Ascending aorta (tissue), 2 donors: ENCODE data around the gene MYH9. TPM values are rescaled to one million over a fixed set of nuclear protein-coding genes. Genes with fewer than 3 reads are reported as not detected.
"Not testable (repeated sequence)": the region's sequence is repeated elsewhere in the genome, so short reads cannot be mapped to it uniquely, and the experiment has no call there.

Experiments used
- DNase-seq, 2 donors: peaks; one replicate each; pipeline ENCODE4 v3.0.0-alpha.2; 2019; ENCODE audit warnings: low spot score in 2 of 2
- H3K27ac ChIP-seq, 2 donors: fragments of 200-600 bp; sonication (generic); one replicate each; pipeline ENCODE4 v1.5.1; 2016 to 2017; ENCODE audit warnings: mild to moderate bottlenecking in 1 of 2
- H3K27me3 ChIP-seq: fragments of 200-600 bp; sonication (generic); one replicate; pipeline ENCODE4 v1.5.1; 2017
- H3K36me3 ChIP-seq, 2 donors: fragments of 200-600 bp; sonication (generic); one replicate each; pipeline ENCODE4 v1.5.1; 2016
- H3K4me1 ChIP-seq, 2 donors: fragments of 200-600 bp; sonication (generic); one replicate each; pipeline ENCODE4 v1.5.1; 2016 to 2017; ENCODE audit warnings: mild to moderate bottlenecking in 1 of 2
- H3K4me3 ChIP-seq, 2 donors: fragments of 200-600 bp; sonication (generic); one replicate each; pipeline ENCODE4 v1.5.1; 2016 to 2017; ENCODE audit warnings: mild to moderate bottlenecking in 1 of 2
- H3K9me3 ChIP-seq, 2 donors: fragments of 200-600 bp; sonication (generic); one replicate each; pipeline ENCODE4 v1.5.1; 2016
- intact Hi-C: fragments of 100-400 bp; cut with DNase I; formaldehyde crosslinking; loops from one replicate; pipeline ENCODE4 v1.15.1; 2023
- total RNA-seq: library from RNA; depleted of rRNA; stranded (reverse); fragments of >200 nt; gene quantifications from one replicate; pipeline ENCODE4 v1.1.0, GENCODE V29; 2016
- TF ChIP-seq, protein P1 (sequence below), 3 experiments: fragments of 200-600 bp in 2 of 3; fragments of 450-650 bp in 1 of 3; sonication (generic) in 2 of 3; IDR thresholded peaks; one replicate each; pipeline ENCODE4 v1.5.1; 2016 to 2019; ENCODE audit warnings: antibody characterized with exemption in 3 of 3, mild to moderate bottlenecking in 1 of 3, moderate library complexity in 1 of 3

MYH9 gene
- total RNA-seq, 1 donor from 2014 or later, result 1,114 TPM

DNA sequence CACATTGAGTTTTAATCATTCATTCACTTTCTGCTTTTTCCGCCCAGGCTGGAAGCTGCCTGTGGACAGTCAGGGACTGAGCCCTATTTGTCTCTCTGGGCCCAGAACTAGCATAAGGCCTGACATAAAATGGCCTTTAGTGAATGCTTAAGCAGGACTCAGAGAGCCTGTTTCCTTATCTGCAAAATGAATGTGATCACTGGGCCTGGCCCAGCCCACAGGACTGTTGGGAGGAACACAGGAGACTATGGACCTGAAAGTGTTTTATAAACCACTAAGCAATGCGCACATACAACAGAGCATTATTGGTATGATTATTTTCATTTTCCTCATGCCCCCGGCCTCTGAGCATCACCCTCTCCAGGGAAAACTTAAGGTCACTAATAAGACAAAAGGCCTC, 3.9 kb upstream of the MYH9 start:
- peaks cover 0 to 8% of the 10 kb centered on the region in 2 donors for H3K36me3 ChIP-seq
- H3K9me3 ChIP-seq, result no peaks in the 10 kb centered on the region
- no peaks in the 10 kb centered on the region for H3K27me3 ChIP-seq
- TF ChIP-seq, protein P1, sequence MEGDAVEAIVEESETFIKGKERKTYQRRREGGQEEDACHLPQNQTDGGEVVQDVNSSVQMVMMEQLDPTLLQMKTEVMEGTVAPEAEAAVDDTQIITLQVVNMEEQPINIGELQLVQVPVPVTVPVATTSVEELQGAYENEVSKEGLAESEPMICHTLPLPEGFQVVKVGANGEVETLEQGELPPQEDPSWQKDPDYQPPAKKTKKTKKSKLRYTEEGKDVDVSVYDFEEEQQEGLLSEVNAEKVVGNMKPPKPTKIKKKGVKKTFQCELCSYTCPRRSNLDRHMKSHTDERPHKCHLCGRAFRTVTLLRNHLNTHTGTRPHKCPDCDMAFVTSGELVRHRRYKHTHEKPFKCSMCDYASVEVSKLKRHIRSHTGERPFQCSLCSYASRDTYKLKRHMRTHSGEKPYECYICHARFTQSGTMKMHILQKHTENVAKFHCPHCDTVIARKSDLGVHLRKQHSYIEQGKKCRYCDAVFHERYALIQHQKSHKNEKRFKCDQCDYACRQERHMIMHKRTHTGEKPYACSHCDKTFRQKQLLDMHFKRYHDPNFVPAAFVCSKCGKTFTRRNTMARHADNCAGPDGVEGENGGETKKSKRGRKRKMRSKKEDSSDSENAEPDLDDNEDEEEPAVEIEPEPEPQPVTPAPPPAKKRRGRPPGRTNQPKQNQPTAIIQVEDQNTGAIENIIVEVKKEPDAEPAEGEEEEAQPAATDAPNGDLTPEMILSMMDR (IDR thresholded peaks at IDR 0.05), result no peak
- peaks cover 0 to 3% of the 10 kb centered on the region in 2 donors for H3K4me1 ChIP-seq
- DNase-seq, result no peak
- intact Hi-C loops, result no loop called here
- no peak overlapping the region for H3K4me3 ChIP-seq
- no peak overlapping the region for H3K27ac ChIP-seq

DNA sequence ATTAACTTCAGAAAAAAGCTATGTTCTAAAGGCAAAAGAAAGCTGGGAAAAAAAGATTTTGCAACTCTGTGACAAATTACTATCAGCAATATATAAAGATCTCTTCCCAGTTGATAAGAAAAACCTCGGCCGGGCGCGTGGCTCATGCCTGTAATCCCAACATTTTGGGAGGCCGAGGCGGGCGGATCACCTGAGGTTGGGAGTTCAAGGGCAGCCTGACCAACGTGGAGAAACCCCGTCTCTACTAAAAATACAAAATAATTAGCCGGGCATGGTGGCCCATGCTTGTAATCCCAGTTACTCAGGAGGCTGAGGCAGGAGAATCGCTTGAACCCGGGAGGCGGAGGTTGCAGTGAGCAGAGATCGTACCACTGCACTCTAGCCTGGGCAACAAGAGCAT, 1.4 kb upstream of the MYH9 start:
- Histone ChIP-seq H3K36me3 (peaks cover 6 to 19% of the 10 kb centered on the region in 2 donors), H3K4me3 (peak overlapping the region in 1 of 2 donors; percentile 60)
- intact Hi-C loops, result loop anchor here (10.0 kb wide), 1 partner anchor 234 kb away; no protein-coding TSS in a partner anchor
- H3K9me3 ChIP-seq, DNase-seq, H3K27ac ChIP-seq, H3K27me3 ChIP-seq, H3K4me1 ChIP-seq: not testable (repeated sequence)

DNA sequence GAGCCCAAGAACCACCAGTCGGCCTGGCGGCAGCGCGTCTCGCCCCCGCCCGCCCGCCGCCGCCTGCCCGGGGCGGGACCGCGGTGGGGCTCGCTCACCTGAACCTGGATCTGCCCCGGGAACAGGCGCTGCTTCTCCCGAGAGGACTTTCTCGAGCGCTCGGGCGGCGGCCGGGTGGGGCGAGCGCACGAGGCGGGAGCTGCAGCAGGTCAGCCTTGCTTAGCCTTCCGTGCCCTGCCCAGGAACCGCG, 133 bp downstream of the MYH9 start:
- peaks cover 17 to 20% of the 10 kb centered on the region in 2 donors for H3K4me1 ChIP-seq

DNA sequence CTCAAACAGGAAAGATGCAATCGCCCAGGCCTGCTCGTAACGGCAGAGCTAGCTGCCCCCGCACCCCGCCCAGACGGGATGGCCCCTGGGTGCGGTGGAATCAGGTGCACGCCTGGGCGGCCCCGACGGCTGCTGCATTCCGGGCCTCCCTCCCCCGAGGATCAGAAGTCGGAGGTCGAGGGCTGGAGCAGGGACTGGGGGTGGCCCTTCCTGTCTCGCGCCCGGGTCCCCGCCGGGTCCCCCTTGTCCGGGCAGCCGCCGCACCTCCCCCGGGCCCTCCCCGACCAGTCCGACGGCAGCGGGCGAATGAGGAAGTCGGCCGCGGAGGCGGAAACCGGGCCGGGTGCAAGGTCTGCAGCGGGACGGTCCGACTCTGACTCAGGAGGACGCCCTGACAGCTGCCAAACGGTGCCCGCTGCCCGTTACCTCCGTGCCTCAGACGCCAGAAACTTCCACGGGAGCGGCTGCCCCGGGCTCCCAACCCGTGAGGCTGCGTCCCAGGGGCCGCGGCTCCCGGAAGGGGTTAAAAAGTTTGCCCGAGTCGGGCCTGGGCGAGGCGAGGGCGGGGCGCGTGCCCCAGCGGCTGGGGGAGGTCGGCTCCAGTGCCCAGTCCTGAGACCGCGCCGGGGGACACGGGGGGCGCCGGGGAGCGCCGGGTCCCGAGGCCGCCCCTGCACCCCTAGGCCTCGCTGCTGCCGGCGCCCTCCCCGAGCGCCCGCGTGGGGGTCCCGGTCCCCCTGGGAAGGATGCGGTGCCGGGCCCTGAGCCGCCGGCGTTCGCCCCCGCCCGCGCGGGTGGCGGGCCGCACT, 663 bp downstream of the MYH9 start:
- intact Hi-C loops, result loop anchor here (2.0 to 10.0 kb wide), 2 partner anchors 76 to 232 kb away; no protein-coding TSS in a partner anchor
- peak in 1 of 2 donors; percentile 79 for DNase-seq

More for the DNA sequence above, 133 bp downstream of the MYH9 start:
- DNase-seq, result no peak
- Histone ChIP-seq H3K27ac (peak overlapping the region; percentile 86 to 95), H3K4me3 (peak overlapping the region; percentile 92 to 100), H3K9me3 (no peaks in the 10 kb centered on the region), H3K36me3 (peaks cover 9 to 23% of the 10 kb centered on the region in 2 donors), H3K27me3 (no peaks in the 10 kb centered on the region)
- intact Hi-C loops, result loop anchor here (2.0 to 10.0 kb wide), 2 partner anchors 75 to 233 kb away; no protein-coding TSS in a partner anchor
- TF ChIP-seq, protein P1 (IDR thresholded peaks at IDR 0.05), result peak in 1 of 3 experiments; percentile 44

DNA sequence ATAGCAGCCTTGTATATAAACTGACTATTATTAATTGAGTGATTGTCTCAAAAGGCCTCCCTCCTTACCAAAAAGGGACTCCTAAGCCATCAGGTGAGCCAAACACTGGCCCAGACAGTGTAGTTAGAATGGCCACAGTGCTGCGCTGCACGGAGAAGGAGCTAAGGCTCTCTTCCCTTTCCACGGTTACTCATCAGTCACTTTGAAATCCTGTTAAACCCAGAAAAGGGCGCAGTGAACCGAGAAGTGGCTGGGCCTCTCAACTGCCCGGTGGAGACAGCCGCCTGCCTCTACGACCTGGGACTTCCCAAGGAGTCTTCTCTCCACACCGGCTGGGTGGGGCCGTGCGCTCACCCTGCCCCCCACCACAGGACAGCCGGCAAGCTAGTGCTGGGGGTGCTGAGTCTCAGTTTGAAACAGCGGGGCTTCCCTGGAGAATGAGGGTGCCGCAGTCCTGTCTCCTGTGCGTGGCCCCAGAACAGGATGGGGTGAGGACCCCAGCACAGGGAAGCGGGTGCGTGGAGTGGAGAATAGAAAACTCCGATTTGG, 1.3 kb downstream of the MYH9 start:
- H3K4me3 ChIP-seq, result peak overlapping the region; percentile 92 to 100
- TF ChIP-seq, protein P1 (IDR thresholded peaks at IDR 0.05), result peak in 1 of 3 experiments; percentile 14
- DNase-seq, result no peak
- peak overlapping the region; percentile 86 to 95 for H3K27ac ChIP-seq
- H3K36me3 ChIP-seq, result peaks cover 15 to 23% of the 10 kb centered on the region in 2 donors
- no peaks in the 10 kb centered on the region for H3K9me3 ChIP-seq
- intact Hi-C loops, result loop anchor here (2.0 to 10.0 kb wide), 2 partner anchors 76 to 232 kb away; no protein-coding TSS in a partner anchor
- peaks cover 19 to 31% of the 10 kb centered on the region in 2 donors for H3K4me1 ChIP-seq
- no peaks in the 10 kb centered on the region for H3K27me3 ChIP-seq

More for the DNA sequence above, 663 bp downstream of the MYH9 start:
- Histone ChIP-seq H3K27ac (peak overlapping the region; percentile 86 to 95), H3K4me1 (peaks cover 17 to 25% of the 10 kb centered on the region in 2 donors), H3K36me3 (peaks cover 9 to 23% of the 10 kb centered on the region in 2 donors), H3K4me3 (peak overlapping the region; percentile 92 to 100), H3K27me3 (no peaks in the 10 kb centered on the region), H3K9me3 (no peaks in the 10 kb centered on the region)
- TF ChIP-seq, protein P1 (IDR thresholded peaks at IDR 0.05), result no peak
